Astrocyte (in vitro differentiated cells and primary cell): ENCODE data around the gene CARTPT.

Experiments
- CTCF ChIP-seq: IDR thresholded peaks from 2 replicates; pipeline ENCODE4 v1.5.1; 2011; ENCODE audit warnings: low read depth, mild to moderate bottlenecking, inconsistent platforms, low read length, moderate library complexity; ENCODE audit not compliant: insufficient read depth
- EZH2 ChIP-seq: IDR thresholded peaks from 2 replicates; pipeline ENCODE4 v1.6.1; 2012; ENCODE audit warnings: mild to moderate bottlenecking, low read length, inconsistent platforms; ENCODE audit not compliant: insufficient read depth

- TF ChIP-seq CTCF (no peak), EZH2 (no peak)
Observed at GRCh38 chr5:71762826-71763225, 43.8 kb downstream of the CARTPT start.
